Left lung (tissue), 10 donors: ENCODE results near the gene FBXW7. TPM values are rescaled to one million over a fixed set of nuclear protein-coding genes. Genes with fewer than 3 reads are reported as not detected.

Experiments used
- ATAC-seq: fragments of 200-7000 bp; cut with Tn5 transposase; one replicate; pipeline ENCODE4 v1.9.1; 2020; ENCODE audit warnings: moderate library complexity
- DNase-seq, 4 donors: peaks; one replicate each; pipeline ENCODE4 v3.0.0-alpha.2; 2013 to 2020
- H3K27ac ChIP-seq, 2 donors: fragments of 200-600 bp; sonication (generic) in 1 of 2; one replicate each; pipeline versions ENCODE4 v1.5.0 to v1.8.0; 2020 to 2021
- H3K27me3 ChIP-seq, 2 donors: fragments of 200-600 bp; sonication (generic) in 1 of 2; one replicate each; pipeline versions ENCODE4 v1.5.0 to v1.8.0; 2020 to 2021
- H3K36me3 ChIP-seq, 2 donors: fragments of 200-600 bp; sonication (generic) in 1 of 2; one replicate each; pipeline versions ENCODE4 v1.5.0 to v1.8.0; 2020 to 2021
- H3K4me1 ChIP-seq, 2 donors: fragments of 200-600 bp; one replicate each; pipeline ENCODE4 v1.8.0; 2021
- H3K4me3 ChIP-seq, 2 donors: fragments of 200-600 bp; sonication (generic) in 1 of 2; one replicate each; pipeline versions ENCODE4 v1.5.0 to v1.8.0; 2020 to 2021; ENCODE audit warnings: mild to moderate bottlenecking in 1 of 2
- H3K9me3 ChIP-seq, 2 donors: fragments of 200-600 bp; sonication (generic) in 1 of 2; one replicate each; pipeline versions ENCODE4 v1.5.0 to v1.8.0; 2020 to 2021
- intact Hi-C, 2 donors: fragments of 100-400 bp; cut with DNase I; formaldehyde crosslinking; loops; one replicate each; pipeline versions ENCODE4 v1.11.2 to v1.14.2; 2022
- polyA plus RNA-seq, 6 donors: library from polyadenylated mRNA; unstranded; fragments of 120-200 nt; gene quantifications; one replicate each; pipeline ENCODE4 v1.2.1, GENCODE V29; 2013; ENCODE audit not compliant: insufficient read length in 6 of 6
- total RNA-seq, 2 donors: library from RNA; stranded (reverse); fragmentation: NEBNext Ultra II Directional; extraction: Animal tissue kit (Norgen Biotek cat#: 25700); gene quantifications; one replicate each; pipeline ENCODE4 v1.2.1, GENCODE V29; 2021
- TF ChIP-seq, protein P1 (sequence below), 2 donors: fragments of 200-600 bp; sonication (generic) in 1 of 2; IDR thresholded peaks; one replicate each; pipeline versions ENCODE4 v1.5.0 to v1.8.0; 2021; ENCODE audit warnings: antibody characterized with exemption in 2 of 2
- donor health status: DM: no; HTN: yes; CAD: no.
- donor health status: DM: no; HTN: no; CAD: no.

Gene FBXW7
- total and polyA plus RNA-seq, 8 donors: 29.0 to 39.7 (median 34.7) TPM

DNA sequence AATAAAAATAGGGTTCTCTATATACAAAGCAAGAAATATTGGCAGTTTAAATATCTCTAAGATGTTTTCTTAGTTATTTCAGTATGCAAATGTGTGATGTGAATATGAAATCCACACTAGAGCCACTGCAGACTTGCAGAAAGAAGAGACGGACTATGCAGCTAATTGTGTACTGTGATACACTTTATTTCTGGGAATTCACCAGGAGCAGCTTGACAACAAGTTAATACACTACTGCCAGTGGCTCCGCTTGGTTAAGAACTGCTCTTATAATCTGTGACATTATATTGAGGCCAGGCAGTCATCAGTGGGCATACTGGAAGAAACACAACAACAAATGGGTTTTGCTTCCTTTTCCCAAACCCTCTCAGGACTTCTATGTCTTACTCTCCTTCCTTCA, 172.0 kb downstream of the FBXW7 start:
- no peaks in the 10 kb centered on the region for H3K36me3 ChIP-seq
- ATAC-seq (no peak), DNase-seq (no peak)
- no peak overlapping the region for H3K27ac ChIP-seq
- intact Hi-C loops: no loop called here
- H3K9me3 ChIP-seq: peaks cover 0 to 5% of the 10 kb centered on the region in 2 donors
- no peaks in the 10 kb centered on the region for H3K27me3 ChIP-seq
- TF ChIP-seq, protein P1, sequence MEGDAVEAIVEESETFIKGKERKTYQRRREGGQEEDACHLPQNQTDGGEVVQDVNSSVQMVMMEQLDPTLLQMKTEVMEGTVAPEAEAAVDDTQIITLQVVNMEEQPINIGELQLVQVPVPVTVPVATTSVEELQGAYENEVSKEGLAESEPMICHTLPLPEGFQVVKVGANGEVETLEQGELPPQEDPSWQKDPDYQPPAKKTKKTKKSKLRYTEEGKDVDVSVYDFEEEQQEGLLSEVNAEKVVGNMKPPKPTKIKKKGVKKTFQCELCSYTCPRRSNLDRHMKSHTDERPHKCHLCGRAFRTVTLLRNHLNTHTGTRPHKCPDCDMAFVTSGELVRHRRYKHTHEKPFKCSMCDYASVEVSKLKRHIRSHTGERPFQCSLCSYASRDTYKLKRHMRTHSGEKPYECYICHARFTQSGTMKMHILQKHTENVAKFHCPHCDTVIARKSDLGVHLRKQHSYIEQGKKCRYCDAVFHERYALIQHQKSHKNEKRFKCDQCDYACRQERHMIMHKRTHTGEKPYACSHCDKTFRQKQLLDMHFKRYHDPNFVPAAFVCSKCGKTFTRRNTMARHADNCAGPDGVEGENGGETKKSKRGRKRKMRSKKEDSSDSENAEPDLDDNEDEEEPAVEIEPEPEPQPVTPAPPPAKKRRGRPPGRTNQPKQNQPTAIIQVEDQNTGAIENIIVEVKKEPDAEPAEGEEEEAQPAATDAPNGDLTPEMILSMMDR (IDR thresholded peaks at IDR 0.05): no peak
- no peak overlapping the region for H3K4me3 ChIP-seq
- H3K4me1 ChIP-seq: peaks cover 0 to 11% of the 10 kb centered on the region in 2 donors

DNA sequence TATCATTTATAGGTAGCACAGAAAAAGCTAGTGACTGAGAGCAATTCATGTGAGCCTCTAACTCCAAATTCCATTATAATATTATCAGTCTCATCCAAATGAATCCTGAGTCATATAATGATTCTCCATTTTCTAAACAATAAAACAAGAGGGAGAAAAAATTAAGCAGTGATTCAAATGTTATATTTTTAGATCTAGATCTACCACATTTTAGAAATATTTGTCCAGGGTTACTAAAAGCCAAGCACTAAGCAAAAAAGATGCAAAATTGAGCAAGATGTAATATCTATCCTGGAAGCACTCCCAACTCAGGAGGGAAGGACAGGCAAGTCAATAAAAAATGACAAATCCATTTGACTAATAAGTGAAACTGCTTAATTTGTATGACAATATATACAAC, 172.8 kb downstream of the FBXW7 start:
- ATAC-seq: no peak
- Histone ChIP-seq H3K27me3 (no peaks in the 10 kb centered on the region), H3K27ac (no peak overlapping the region), H3K4me3 (no peak overlapping the region), H3K36me3 (no peaks in the 10 kb centered on the region), H3K9me3 (peaks cover 0 to 5% of the 10 kb centered on the region in 2 donors), H3K4me1 (peaks cover 0 to 16% of the 10 kb centered on the region in 2 donors)
- TF ChIP-seq, protein P1 (IDR thresholded peaks at IDR 0.05): no peak
- DNase-seq: no peak
- intact Hi-C loops: no loop called here

DNA sequence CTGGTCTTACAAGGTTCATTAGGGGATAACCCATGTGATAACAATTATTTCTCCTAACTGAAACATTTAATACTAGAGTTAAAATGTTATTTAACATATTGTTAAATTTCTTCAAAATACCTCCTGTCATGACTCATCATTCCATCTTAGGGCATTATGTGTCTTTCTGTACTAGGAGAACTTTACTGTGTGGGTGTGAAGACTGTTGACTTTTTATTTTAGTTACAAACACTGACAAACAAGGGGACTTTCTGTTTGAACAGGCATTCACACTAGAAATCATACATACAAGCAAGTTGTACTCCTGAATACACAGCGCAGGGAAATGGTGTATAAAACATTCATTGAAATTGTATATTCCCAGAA, 175.9 kb downstream of the FBXW7 start:
- H3K4me3 ChIP-seq: no peak overlapping the region
- H3K4me1 ChIP-seq: peaks cover 0 to 30% of the 10 kb centered on the region in 2 donors
- intact Hi-C loops: no loop called here
- H3K27me3 ChIP-seq: no peaks in the 10 kb centered on the region
- TF ChIP-seq, protein P1 (IDR thresholded peaks at IDR 0.05): no peak
- DNase-seq (no peak), ATAC-seq (no peak)
- no peaks in the 10 kb centered on the region for H3K9me3 ChIP-seq
- no peak overlapping the region for H3K27ac ChIP-seq
- H3K36me3 ChIP-seq: no peaks in the 10 kb centered on the region

DNA sequence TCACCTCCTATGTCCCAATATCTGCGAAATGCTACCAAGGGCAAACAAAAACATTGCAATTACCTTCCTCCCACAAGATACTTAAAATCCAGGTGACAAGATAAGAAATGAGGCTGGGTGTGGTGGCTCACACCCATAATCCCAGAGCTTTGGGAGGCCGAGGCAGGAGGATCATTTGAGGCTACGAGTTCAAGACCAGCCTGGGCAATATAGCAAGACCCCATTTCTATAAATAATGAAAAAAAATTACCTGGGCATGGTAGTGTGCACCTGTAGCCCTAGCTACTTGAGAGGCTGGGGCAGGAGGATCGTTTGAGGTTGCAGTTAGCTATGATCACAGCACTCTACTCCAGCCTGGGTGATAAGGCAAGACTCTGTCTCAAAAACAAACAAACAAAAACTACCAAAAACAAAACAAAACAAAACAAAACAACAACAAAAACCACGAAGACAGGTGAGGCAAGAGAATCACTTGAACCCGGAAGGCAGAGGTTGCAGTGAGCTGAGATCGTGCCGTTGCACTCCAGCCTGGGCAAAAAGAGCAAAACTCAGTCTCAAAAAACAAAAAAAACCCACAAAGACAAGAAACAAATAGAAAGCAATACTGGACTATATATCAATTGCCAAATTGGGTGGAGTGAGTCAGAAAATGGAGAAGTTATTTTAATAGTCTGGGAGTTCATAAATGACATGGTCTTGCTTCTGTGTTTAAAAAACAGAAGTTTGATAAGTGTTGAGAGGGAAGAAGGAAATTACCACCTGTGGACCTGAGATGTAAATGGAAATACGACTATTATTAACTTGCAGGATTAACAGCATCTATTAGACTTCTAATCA, 176.5 kb downstream of the FBXW7 start:
- no peaks in the 10 kb centered on the region for H3K36me3 ChIP-seq
- no peaks in the 10 kb centered on the region for H3K27me3 ChIP-seq
- DNase-seq: no peak
- TF ChIP-seq, protein P1 (IDR thresholded peaks at IDR 0.05): no peak
- no peak overlapping the region for H3K4me3 ChIP-seq
- H3K9me3 ChIP-seq: no peaks in the 10 kb centered on the region
- H3K4me1 ChIP-seq: peaks cover 0 to 30% of the 10 kb centered on the region in 2 donors
- intact Hi-C loops: no loop called here
- ATAC-seq: no peak
- no peak overlapping the region for H3K27ac ChIP-seq

DNA sequence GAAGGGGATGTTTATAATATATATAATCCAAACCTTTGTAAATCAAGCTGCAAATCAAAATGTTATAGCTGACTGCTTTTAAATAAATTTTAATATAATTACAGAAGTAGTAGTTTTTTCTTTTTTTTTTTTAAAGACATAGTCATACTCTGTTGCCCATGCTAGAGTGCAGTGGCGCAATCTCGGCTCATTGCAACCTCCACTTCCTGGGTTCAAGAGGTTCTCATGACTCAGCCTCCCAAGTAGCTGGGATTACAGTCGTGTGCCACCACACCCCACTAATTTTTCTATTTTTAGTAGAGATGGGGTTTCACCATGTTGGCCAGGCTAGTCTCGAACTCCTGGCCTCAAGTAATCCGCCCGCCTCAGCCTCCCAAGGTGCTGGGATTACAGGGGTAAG, 178.7 kb downstream of the FBXW7 start:
- DNase-seq: peak in 2 of 4 donors; percentile 66 to 80
- intact Hi-C loops: no loop called here
- TF ChIP-seq, protein P1 (IDR thresholded peaks at IDR 0.05): no peak
- Histone ChIP-seq H3K27ac (no peak overlapping the region), H3K27me3 (no peaks in the 10 kb centered on the region), H3K4me1 (peaks cover 0 to 30% of the 10 kb centered on the region in 2 donors), H3K4me3 (no peak overlapping the region), H3K9me3 (no peaks in the 10 kb centered on the region), H3K36me3 (no peaks in the 10 kb centered on the region)
- ATAC-seq: no peak
